Activated B cell treated with CpG ODN at 0.5 μM for 24 hours (primary cell): Measurements from ENCODE around the gene XKR7. TPM values are rescaled to one million over a fixed set of nuclear protein-coding genes. Genes with fewer than 3 reads are reported as not detected.

Experiments
- ATAC-seq: fragments of 200-7000 bp; cut with Tn5 transposase; one replicate; pipeline ENCODE4 v1.10.0; 2021; ENCODE audit warnings: low read depth, mild to moderate bottlenecking, moderate library complexity
- CTCF ChIA-PET: fragments of 350-600 bp; sonication (Branson Sonifier 250); formaldehyde crosslinking; loops from one replicate; lab custom pipeline; 2021; ENCODE audit warnings: antibody characterized with exemption; lab: Charles Lee
- POLR2A ChIA-PET: fragments of 350-600 bp; sonication (Branson Sonifier 250); formaldehyde crosslinking; loops from one replicate; lab custom pipeline; 2021; ENCODE audit warnings: antibody characterized with exemption; lab: Charles Lee
- DNase-seq: peaks from one replicate; pipeline ENCODE4 v3.0.0; 2022
- H3K27ac Mint-ChIP-seq: one replicate; pipeline ENCODE4 v1.8.0; 2020; ENCODE audit warnings: mixed read lengths
- H3K27me3 Mint-ChIP-seq: one replicate; pipeline ENCODE4 v1.8.0; 2021; ENCODE audit warnings: mixed read lengths
- H3K36me3 Mint-ChIP-seq: one replicate; pipeline ENCODE4 v1.8.0; 2021; ENCODE audit warnings: low read depth, mixed read lengths
- H3K4me1 Mint-ChIP-seq: one replicate; pipeline ENCODE4 v1.8.0; 2021; ENCODE audit warnings: mixed read lengths
- H3K4me3 Mint-ChIP-seq: one replicate; pipeline ENCODE4 v1.8.0; 2020; ENCODE audit warnings: mild to moderate bottlenecking, mixed read lengths
- H3K9me3 Mint-ChIP-seq: one replicate; pipeline ENCODE4 v1.8.0; 2020; ENCODE audit warnings: mixed read lengths
- CTCF ChIP-seq: fragments of 200-600 bp; IDR thresholded peaks from one replicate; pipeline ENCODE4 v1.8.0; 2022; ENCODE audit warnings: antibody characterized with exemption, mild to moderate bottlenecking
- intact Hi-C: fragments of 100-400 bp; cut with micrococcal nuclease; formaldehyde crosslinking; loops from one replicate; pipeline ENCODE4 v1.15.1; 2024
- total RNA-seq: library from RNA; stranded (reverse); gene quantifications from 2 replicates; pipeline ENCODE4 v1.2.3, GENCODE V29; 2022

The XKR7 gene
- total RNA-seq, 1 donor from 2014 or later = 0.04 TPM

GRCh38 chr20:32050851-32051556, 83.1 kb downstream of the XKR7 start:
- CTCF ChIA-PET = interaction anchor here (1.2 kb wide), 1 partner anchor 16 kb away, joined by 7 read pairs; no protein-coding TSS in a partner anchor
- Mint-ChIP-seq H3K4me1 (peaks cover 43% of the 10 kb centered on the region), H3K9me3 (no peaks in the 10 kb centered on the region), H3K4me3 (peak overlapping the region; percentile 93), H3K36me3 (peaks cover 30% of the 10 kb centered on the region), H3K27ac (peak overlapping the region; percentile 93), H3K27me3 (no peaks in the 10 kb centered on the region)
- no peak for TF ChIP-seq CTCF
- peak; percentile 32 for ATAC-seq
- intact Hi-C loops = loop anchor here (5.0 kb wide), 2 partner anchors 156 to 306 kb away; partner anchors contain the start of genes ASXL1, PLAGL2 and POFUT1
- POLR2A ChIA-PET = interaction anchor here (3.5 to 14.4 kb wide), 3 partner anchors 12 to 40 kb away, joined by 15 to 453 read pairs (median 39); no protein-coding TSS in a partner anchor
- DNase-seq = peak; percentile 37

- no peaks in the 10 kb centered on the region for H3K27me3 Mint-ChIP-seq
- ChIA-PET POLR2A (interaction anchor here (1.2 to 14.4 kb wide), 7 partner anchors 12 to 172 kb away, joined by 3 to 453 read pairs (median 16); no protein-coding TSS in a partner anchor), CTCF (interaction anchor here (1.2 to 2.3 kb wide), 4 partner anchors 10 to 21 kb away, joined by 6 to 20 read pairs (median 10); no protein-coding TSS in a partner anchor)
- peak overlapping the region; percentile 93 for H3K4me3 Mint-ChIP-seq
- ATAC-seq = no peak
- no peak for TF ChIP-seq CTCF
- DNase-seq = no peak
- peaks cover 32% of the 10 kb centered on the region for H3K36me3 Mint-ChIP-seq
- peaks cover 50% of the 10 kb centered on the region for H3K4me1 Mint-ChIP-seq
- intact Hi-C loops = loop anchor here (1.0 to 5.0 kb wide), 5 partner anchors 11 to 306 kb away; partner anchors contain the start of genes ASXL1, PLAGL2 and POFUT1
- H3K9me3 Mint-ChIP-seq = no peaks in the 10 kb centered on the region
- H3K27ac Mint-ChIP-seq = peak overlapping the region; percentile 93
Observed at GRCh38 chr20:32051720-32052089, 83.8 kb downstream of the XKR7 start.

GRCh38 chr20:32052090-32052777, 84.3 kb downstream of the XKR7 start, which contains the start of gene HCK:
Gene HCK (plus strand): TSS chr20:32052242.
- Mint-ChIP-seq H3K4me3 (peak within 1 kb of the TSS; percentile 93), H3K9me3 (no peaks in the 10 kb centered on the region), H3K4me1 (peaks cover 54% of the 10 kb centered on the region), H3K27ac (peak within 1 kb of the TSS; percentile 93), H3K27me3 (no peaks in the 10 kb centered on the region), H3K36me3 (peaks cover 35% of the 10 kb centered on the region)
- DNase-seq (peak; percentile 46), ATAC-seq (peak; percentile 54)
- intact Hi-C loops = loop anchor here (1.0 to 5.0 kb wide), 5 partner anchors 10 to 305 kb away; partner anchors contain the start of genes ASXL1, PLAGL2 and POFUT1
- TF ChIP-seq CTCF = no peak
- ChIA-PET CTCF (interaction anchor here (1.3 to 2.3 kb wide), 6 partner anchors 10 to 39 kb away, joined by 3 to 20 read pairs (median 5); no protein-coding TSS in a partner anchor), POLR2A (interaction anchor here (0.7 to 14.4 kb wide), 12 partner anchors 11 to 306 kb away, joined by 3 to 453 read pairs (median 6); partner anchors contain the start of gene TM9SF4)

- peaks cover 60% of the 10 kb centered on the region for H3K4me1 Mint-ChIP-seq
- ATAC-seq (peak; percentile 74), DNase-seq (peak; percentile 65)
- no peak for TF ChIP-seq CTCF
- no peaks in the 10 kb centered on the region for H3K9me3 Mint-ChIP-seq
- H3K36me3 Mint-ChIP-seq = peaks cover 40% of the 10 kb centered on the region
- H3K27ac Mint-ChIP-seq = peak overlapping the region; percentile 93
- peak overlapping the region; percentile 93 for H3K4me3 Mint-ChIP-seq
- intact Hi-C loops = loop anchor here (1.0 to 5.0 kb wide), 5 partner anchors 9 to 304 kb away; partner anchors contain the start of genes ASXL1, PLAGL2 and POFUT1
- no peaks in the 10 kb centered on the region for H3K27me3 Mint-ChIP-seq
- ChIA-PET POLR2A (interaction anchor here (0.7 to 14.4 kb wide), 14 partner anchors 11 to 306 kb away, joined by 3 to 453 read pairs (median 5); partner anchors contain the start of gene TM9SF4), CTCF (interaction anchor here (1.3 to 2.3 kb wide), 6 partner anchors 9 to 38 kb away, joined by 3 to 20 read pairs (median 5); no protein-coding TSS in a partner anchor)
Observed at GRCh38 chr20:32052778-32053362, 84.9 kb downstream of the XKR7 start.

Other genes with a start within 250 kb of the XKR7 start
- gene BCL2L1, start 245.3 kb upstream of the XKR7 start, total RNA-seq = 53.4 and 60.4 TPM in 2 replicates
- 2.2 and 2.8 TPM in 2 replicates for gene TPX2, start 228.9 kb upstream of the XKR7 start, total RNA-seq
- gene MYLK2, start 148.8 kb upstream of the XKR7 start, total RNA-seq = not detected in 2 replicates
- not detected in 2 replicates for gene FOXS1, start 122.5 kb upstream of the XKR7 start, total RNA-seq
- gene DUSP15, start 97.6 kb upstream of the XKR7 start, total RNA-seq = 25.0 and 26.9 TPM in 2 replicates
- gene TTLL9, start 97.5 kb upstream of the XKR7 start, total RNA-seq = 0.60 and 0.61 TPM in 2 replicates
- 16.4 and 18.7 TPM in 2 replicates for gene PDRG1, start 16.1 kb upstream of the XKR7 start, total RNA-seq
- gene CCM2L, start 42.3 kb downstream of the XKR7 start, total RNA-seq = 0.11 and 0.20 TPM in 2 replicates
- 183 TPM in 2 replicates for gene HCK, start 84.1 kb downstream of the XKR7 start, total RNA-seq
- 41.9 and 48.1 TPM in 2 replicates for gene TM9SF4, start 141.6 kb downstream of the XKR7 start, total RNA-seq
- gene PLAGL2, start 239.6 kb downstream of the XKR7 start, total RNA-seq = 17.3 and 17.9 TPM in 2 replicates
- gene POFUT1, start 239.7 kb downstream of the XKR7 start, total RNA-seq = 20.4 and 24.0 TPM in 2 replicates